ENCODE results near the gene APELA.
"Not testable (repeated sequence)": the region's sequence is repeated elsewhere in the genome, so short reads cannot be mapped to it uniquely, and the experiment has no call there.

The APELA gene, protein sequence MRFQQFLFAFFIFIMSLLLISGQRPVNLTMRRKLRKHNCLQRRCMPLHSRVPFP

DNA sequence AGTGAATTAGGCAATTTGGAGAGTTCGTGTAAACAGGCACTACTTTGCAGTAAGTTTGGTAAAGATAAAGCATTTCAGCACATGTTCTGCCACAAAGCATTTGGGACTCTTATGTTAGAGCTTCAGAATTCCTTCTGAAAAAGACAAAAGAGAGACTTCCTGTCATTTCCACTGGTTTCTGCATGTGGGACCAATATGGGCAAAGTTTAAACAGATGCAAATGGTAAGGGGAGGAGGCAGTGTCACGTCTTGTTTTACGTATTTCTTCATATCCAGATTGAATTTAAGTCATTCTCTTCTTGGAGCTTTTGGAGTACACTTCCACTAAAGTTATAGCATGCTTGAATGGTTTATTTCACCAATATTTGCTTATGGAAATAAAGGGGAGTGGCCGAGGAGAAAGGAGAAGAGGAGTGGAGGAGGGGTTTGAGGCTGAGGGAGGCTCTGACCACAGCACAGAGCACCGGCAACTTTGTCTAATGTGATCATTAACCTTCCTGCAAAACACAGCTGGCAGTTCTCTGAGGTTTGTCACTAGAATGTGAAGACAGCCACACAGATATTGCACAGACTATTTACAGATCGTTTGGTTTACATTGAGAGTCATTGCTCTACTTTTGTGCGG is at the start of gene APELA:
APELA (plus strand) TSS at position 479 of the 625 bp plus-strand sequence. CDS start 154 bp downstream, outside the sequence.
- DNase-seq: peak; percentile 46

DNA sequence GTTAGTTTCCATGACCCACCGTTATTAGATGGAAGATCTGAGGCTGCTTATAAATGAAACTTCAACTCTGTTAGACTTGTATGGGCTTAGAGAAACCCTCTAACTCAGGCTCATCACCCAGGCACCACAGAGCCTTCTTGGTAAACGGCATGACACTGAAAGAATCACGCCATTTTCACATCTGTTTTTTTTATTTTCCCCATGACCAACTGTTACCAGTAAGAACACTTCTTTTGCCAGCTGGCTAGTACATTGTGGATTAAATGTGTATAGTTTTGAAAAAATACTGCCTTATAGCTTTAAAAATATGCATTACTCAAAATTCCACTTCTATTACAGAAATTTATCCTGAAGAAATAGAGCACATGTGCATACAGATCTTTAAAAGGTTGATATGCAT is 48.0 kb upstream of the APELA start:
- DNase-seq: no peak

DNA sequence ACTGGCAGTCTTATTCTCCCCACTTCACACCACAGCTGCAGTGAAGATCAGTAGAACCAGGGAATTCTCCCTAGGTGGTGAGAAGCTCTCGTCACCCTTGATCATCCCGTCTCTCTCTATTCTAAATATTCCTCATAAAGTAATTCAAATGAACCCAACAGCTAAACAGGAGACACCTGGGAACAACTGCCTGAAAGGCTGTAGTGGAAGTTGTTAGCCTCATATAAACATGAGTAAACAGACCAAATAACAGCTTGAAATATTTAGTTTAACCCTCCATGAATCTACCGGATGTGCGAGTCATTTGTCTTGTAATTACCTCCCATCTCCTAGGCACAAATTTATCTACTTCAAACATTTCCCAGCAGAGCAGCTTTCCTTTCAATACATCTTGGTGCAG is 30.4 kb upstream of the APELA start:
- no peak for DNase-seq

DNA sequence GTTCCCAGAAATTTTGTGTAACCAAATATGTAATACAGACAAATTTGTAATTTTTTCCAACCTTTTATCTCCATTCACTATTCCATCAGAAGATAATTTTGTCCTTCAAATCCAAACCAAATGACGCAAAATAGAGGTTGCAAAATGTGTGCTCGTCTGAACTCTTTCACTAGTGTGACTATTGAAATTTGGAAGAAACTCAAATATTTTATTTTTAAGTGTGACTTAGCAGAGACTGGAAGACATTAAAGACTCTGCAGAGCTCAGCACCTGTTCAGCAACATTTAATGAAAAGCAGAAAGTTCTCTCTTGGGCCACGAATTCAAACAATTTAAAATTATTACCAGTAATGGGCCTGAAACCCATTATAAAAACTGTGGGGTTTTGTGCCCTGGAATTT is 30.0 kb upstream of the APELA start:
- no peak for DNase-seq

- DNase-seq: no peak
These were observed 28.9 kb upstream of the APELA start for GRCh38 chr4:164847967-164848649.

DNA sequence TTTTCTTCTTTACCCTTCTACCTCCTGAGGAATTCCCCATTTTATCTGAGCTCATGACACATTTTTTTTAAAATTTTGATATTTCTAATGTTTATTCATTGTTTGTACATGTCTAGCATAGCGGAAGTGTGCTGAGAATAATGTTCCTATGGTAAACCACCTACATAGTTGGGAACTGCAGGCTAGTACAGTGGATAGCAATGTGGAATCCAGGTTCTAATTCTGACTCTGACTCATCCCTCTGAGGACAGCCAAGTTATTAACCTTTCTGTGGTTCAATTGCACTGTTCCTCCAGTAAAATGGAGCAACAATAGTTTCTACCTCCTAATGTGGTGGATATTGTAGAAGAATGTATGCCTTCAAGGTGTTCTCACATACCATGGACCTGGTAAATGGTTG is 20.6 kb upstream of the APELA start:
- no peak for DNase-seq

DNA sequence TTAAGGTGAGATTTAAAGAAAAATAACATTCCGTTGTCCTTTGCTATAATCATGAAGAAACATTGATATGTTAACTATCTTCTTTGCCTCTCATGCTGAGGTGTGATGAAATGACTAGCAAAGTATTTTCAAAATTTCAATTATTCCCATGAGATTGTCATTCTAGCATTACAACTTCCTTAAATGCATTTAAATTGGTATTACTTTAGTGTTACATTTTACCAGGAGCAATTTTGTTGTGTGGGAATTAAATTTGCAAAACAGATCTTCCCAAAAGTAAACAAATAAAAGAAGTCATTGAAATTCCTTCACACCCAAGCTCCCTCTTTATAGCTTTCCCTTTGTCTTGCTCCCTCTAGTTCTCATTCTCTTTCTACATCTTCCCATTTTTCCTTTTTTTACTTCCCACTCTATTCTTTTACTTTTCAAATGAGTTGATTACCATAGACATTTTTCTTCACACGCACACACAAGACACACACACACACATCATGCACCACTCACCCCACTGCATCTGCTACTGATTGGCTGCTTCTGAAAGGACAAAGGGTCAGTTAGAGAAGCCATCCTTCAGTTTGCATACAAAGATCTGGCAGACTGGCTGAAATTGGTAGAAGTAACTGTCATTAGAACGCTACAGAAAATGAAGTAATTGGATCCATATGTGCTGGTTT is 10.0 kb upstream of the APELA start:
- DNase-seq: peak; percentile 63

DNA sequence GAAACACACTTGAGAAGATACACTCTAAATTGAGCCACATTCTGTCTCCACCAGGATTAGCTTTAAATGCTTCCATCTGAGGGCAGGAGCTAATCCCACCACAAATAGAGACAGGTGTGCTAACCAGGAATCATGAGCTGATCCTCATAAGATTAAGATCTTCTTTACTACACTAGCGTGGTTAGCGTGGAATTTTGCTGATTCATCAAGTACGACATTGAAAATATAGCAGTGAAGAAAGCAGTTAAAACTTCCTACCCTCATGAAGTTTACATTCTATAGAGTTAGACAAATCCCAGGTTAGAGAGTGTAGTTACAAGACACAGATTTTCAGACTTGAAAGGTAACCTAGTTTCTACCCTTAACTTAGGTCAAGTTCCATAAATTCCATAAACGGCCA is 5.3 kb upstream of the APELA start:
- no peak for DNase-seq

GRCh38 chr4:164872481-164872880 is 4.5 kb upstream of the APELA start:
- no peak for DNase-seq

- DNase-seq: no peak
These were observed 2.2 kb upstream of the APELA start for GRCh38 chr4:164874789-164875188.

DNA sequence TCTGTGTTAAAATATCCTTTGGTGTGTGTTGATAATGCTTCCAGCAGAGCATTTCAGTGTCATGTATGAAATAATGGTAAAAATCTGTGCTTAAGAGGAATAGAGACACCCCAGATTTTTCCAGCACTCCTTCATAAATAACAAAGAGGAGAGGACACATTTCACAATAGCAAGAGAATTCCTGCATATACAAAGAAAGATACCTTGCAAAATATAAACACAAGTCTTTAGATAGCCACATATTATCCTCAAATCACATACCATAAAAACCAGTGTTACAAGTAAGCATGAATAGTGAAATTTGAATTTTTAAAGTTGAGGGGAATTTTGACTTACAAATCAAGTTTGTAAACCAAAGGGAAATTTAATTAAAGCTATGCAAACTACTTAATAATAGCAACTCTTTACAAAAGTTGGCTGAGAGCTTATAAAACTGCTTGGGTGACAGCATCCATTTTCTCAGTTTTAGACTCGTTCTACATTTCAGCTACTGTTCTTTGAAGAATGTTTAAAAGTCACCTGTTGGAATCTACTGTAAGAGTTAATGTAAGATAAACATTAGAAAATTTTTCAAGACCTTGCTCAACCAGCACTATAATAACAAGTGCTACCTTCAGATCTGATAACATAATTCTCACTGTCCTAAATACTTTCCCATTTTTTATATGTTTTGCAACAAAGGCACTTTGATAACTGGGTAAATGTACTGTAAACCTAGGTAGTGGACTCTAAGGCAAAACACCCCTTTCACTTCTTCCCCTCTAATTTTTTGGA is 3.7 kb downstream of the APELA start:
- no peak for DNase-seq

DNA sequence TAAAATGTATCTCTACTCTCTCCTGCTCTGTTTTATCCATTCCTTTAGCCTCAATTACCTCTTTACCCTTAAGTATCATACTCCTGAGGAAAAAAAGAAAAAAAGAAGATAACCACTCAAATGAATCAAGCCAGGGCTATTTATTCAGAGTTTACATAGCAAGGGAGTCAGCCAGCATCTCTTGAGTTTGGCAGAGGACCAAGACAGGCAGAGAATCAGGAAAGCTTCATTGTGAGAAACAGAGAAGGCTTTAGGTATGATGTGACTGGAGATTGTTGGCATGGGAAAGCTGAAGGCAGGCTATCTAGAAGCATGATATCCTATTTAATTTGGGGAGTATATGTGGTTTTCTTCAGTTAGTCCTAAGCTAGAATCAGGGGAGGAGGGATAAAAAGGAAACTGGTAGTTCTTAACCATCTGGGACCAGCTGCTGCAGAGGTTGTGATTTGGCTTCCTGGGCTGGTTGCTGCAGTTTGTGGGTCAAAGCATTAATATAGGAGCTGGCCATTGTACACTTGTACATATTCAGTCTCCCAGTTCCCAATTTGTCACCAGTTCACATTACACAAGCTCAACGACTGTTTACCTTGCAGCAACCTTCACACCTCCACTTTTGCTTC is 11.2 kb downstream of the APELA start:
- DNase-seq: no peak

- DNase-seq: peak; percentile 13
These were observed 13.7 kb downstream of the APELA start for GRCh38 chr4:164890691-164891090.

DNA sequence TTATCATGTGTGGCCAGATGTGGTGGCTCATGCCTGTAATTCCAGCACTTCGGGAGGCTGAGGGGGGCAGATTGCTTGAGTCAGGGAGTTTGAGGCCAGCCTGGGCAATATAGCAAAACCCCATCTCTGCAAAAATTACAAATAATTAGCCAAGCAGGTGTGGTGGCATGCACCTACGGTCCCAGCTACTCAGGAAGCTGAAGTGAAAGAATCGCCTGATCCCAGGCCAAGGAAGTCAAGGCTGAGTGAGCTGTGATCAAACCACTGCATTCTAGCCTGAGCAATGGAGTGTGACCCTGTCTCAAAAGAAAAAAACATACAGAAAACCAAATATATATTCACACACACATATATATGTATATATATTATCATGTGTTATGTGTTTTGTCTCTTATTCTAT is 15.0 kb downstream of the APELA start:
- DNase-seq: no peak

- no peak for DNase-seq
These were observed 17.7 kb downstream of the APELA start for GRCh38 chr4:164894702-164895101.

DNA sequence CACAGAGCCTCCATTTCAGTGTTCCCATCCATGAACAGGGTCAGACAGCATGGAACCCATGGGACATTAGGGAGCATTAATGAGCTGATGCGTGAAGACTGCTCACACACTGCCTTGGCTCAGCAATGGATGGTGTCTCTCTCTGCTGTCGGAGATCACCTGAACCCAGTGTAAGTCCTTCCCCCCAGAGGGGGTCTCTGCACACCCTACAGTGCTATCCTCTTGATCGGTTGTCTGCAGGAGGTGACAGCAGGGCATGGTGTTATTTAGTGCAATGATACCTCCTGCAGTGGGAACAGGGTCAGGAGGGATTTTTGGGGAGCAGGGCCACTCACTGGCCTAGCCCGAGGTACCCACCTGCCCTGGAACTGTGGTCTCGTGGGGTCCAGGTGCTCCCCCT is 25.6 kb downstream of the APELA start:
- DNase-seq: peak; percentile 24

- DNase-seq: no peak
These were observed 27.4 kb downstream of the APELA start for GRCh38 chr4:164904336-164904735.

- DNase-seq: no peak
These were observed 28.0 kb downstream of the APELA start for GRCh38 chr4:164904941-164905340.

DNA sequence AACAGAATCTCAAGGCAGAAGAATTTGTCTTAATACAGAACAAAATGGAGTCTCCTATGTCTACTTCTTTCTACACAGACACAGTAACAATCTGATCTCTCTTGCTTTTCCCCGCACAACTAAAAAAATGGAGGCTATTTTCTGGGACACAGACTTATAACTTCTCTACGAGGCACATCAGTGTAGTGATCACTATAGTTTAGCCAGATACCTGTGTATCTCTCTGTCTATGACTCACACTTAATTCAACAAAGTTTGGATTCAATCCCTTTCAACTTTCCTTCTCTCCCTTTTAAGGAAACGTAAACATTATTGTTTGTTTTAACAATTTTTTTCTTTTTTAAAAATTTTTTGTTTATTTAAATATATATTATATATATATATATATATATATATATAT is 29.4 kb downstream of the APELA start:
- no peak for DNase-seq

DNA sequence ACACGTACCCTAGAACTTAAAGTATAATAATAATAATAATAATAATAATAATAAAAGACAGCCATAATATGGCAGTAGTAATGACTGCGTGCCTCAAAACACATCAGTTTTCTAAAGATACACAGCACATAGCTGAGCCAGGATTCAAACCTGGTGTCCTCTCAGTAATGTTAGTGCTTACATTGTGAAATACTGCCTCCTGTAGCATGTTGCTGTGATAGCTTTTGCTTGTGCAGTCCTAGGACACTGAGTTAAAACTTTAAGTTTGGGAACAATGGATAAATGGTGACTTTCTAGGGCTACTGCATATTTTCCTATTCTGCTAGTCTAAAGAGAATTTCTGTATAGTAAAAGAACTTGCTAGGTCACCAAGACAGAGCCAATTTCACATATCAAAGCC is 36.5 kb downstream of the APELA start:
- DNase-seq: not testable (repeated sequence)

DNA sequence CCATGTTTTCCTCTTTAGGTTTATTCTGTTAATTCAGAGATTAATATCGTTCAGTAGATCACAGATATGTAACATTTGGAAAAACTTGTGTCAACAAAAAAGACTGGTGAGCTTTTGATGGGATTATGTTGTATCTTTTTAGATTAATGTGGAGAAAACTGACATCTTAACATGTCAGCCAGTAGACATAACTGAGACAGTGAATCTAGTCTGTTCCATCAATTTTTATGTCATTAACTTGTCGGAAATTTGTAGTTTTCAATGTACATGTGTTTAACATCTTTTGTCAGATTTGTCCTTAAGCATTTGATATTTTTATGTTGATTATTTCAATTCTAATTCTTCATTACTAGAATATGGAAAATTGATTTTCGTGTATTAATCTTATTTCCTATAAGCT is 42.0 kb downstream of the APELA start:
- DNase-seq: no peak

DNA sequence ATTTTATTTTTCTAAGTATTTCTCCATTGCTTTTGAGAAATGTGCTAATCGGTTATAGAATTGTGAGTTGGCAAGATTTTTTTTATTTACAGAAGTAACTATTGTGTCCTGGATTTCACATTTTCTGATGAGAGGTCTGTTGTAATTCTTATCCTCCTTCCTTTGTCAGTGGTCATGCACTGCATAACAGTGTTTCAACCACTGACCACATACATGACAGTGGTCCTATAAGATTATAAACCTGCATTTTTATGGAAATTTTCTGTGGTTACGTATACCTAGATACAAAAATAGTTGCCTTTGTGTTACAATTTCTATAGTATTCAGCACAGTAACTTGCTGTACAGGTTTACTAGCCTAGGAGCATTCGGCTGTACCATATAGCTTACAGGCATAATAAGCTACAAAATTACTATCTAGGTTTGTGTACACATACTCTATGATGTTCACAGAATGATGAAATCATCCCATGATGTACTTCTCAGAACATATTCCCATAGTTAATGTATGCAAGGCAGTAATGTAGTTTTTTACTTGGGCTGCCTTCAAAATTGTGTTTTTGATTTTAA is 47.8 kb downstream of the APELA start:
- DNase-seq: no peak

DNA sequence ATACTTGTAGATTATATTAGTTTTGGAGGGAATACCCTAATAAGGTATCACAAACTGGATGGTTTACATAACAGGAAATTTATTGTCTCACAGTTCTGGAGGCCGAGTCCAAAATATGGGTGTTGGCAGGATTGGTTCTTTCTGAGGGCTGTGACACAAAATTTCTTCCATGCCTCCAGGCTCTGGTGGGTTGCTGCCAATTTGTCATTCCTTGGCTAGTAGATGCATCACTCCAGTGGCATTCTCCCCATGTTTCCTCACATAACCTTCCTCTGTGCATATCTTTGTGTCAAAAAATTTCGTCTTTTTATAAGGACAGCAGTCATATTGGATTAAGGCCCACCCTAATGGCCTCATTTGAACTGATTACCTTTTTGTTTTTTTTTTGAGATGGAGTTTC is 49.3 kb downstream of the APELA start:
- DNase-seq: no peak
